Right lobe of liver (tissue), 4 donors: ENCODE results near the gene FTL.

ENCODE experiments used
- POLR2A ChIP-seq: fragments of 450-650 bp; IDR thresholded peaks from one replicate; pipeline ENCODE4 v1.6.1; 2017; ENCODE audit warnings: antibody characterized with exemption, mild to moderate bottlenecking
- TF ChIP-seq, protein P1 (sequence below), 4 donors: fragments of 200-600 bp in 3 of 4; fragments of 450-650 bp in 1 of 4; IDR thresholded peaks; one replicate each; pipeline versions ENCODE4 v1.5.1 to v1.8.0; 2016 to 2022; ENCODE audit warnings: antibody characterized with exemption in 4 of 4, mild to moderate bottlenecking in 2 of 4
- donor health status: DM: no; HTN: no; CAD: no.
- donor health status: DM: no; HTN: no; CAD: no.
- donor health status: DM: no; HTN: yes; CAD: no.

DNA sequence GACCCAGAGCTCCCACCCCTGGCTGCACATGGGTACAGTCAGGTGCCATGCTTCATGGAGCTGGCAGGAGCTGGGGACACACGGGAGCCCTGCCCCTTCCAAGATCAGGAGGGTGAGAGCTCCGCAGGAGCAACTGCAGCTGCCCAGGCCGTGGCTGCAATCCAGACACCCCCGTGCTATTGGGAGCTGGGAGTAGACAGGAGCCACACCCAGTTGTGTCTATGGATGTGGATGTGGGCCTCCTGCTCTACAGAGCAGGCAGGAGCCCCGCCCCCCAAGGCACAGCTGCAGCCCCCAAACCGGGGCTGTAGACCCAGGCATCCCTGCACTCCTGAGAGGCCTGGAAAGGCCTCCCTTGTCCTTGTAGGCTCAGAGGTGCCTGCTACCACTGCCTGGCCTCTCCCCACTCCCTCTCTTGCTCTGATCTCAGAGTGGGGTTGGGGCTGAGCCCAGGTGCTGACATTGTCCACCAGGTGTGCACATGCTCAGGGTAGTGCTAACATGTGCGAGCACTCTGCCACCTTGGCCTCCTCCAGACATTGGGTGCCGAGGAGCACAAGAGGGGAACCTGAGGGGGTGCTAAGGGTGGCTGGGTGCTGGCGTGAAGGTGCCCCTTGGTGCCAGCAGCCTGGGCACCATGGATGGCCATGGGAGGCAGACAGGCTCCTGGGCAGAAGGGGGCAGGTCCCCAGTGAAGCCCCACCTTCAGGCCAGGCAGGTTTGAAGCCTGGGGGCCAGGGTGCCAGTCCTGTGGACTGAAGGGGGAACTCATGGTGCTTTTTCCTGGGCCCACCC lies 18.4 kb upstream of the FTL start:
- TF ChIP-seq, protein P1, sequence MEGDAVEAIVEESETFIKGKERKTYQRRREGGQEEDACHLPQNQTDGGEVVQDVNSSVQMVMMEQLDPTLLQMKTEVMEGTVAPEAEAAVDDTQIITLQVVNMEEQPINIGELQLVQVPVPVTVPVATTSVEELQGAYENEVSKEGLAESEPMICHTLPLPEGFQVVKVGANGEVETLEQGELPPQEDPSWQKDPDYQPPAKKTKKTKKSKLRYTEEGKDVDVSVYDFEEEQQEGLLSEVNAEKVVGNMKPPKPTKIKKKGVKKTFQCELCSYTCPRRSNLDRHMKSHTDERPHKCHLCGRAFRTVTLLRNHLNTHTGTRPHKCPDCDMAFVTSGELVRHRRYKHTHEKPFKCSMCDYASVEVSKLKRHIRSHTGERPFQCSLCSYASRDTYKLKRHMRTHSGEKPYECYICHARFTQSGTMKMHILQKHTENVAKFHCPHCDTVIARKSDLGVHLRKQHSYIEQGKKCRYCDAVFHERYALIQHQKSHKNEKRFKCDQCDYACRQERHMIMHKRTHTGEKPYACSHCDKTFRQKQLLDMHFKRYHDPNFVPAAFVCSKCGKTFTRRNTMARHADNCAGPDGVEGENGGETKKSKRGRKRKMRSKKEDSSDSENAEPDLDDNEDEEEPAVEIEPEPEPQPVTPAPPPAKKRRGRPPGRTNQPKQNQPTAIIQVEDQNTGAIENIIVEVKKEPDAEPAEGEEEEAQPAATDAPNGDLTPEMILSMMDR (IDR thresholded peaks at IDR 0.05): no peak
- TF ChIP-seq POLR2A: no peak
